IPS-20b (cell line): ENCODE measurements around the gene ARMC9.

ENCODE experiments used
- H3K27ac ChIP-seq: one replicate; pipeline ENCODE4 v1.5.1; 2013; ENCODE audit warnings: low read length
- H3K27me3 ChIP-seq: 2 replicates; pipeline ENCODE4 v1.6.1; 2013; ENCODE audit warnings: mild to moderate bottlenecking, low read length, inconsistent platforms; ENCODE audit not compliant: insufficient read depth
- H3K36me3 ChIP-seq: 2 replicates; pipeline ENCODE4 v1.6.1; 2013; ENCODE audit warnings: low read depth, mild to moderate bottlenecking, inconsistent platforms, low read length, moderate library complexity; ENCODE audit not compliant: insufficient read depth
- H3K4me1 ChIP-seq: 2 replicates; pipeline ENCODE4 v1.6.1; 2013; ENCODE audit warnings: mild to moderate bottlenecking, control low read depth, inconsistent platforms, low read length, moderate library complexity; ENCODE audit not compliant: insufficient read depth
- H3K4me3 ChIP-seq: 2 replicates; pipeline ENCODE4 v1.5.1; 2013; ENCODE audit warnings: mild to moderate bottlenecking, low read length, inconsistent platforms
- H3K9ac ChIP-seq: 2 replicates; pipeline ENCODE4 v1.6.1; 2013; ENCODE audit warnings: low read depth, mild to moderate bottlenecking, inconsistent platforms, low read length, moderate library complexity
- H3K9me3 ChIP-seq: 2 replicates; pipeline ENCODE4 v1.6.1; 2013; ENCODE audit warnings: mild to moderate bottlenecking, low read depth, low read length, inconsistent platforms; ENCODE audit not compliant: insufficient read depth

ARMC9 gene

GRCh38 chr2:231312066-231312465, 113.6 kb downstream of the ARMC9 start:
- no peaks in the 10 kb centered on the region for H3K4me1 ChIP-seq
- H3K4me3 ChIP-seq: no peak overlapping the region
- no peaks in the 10 kb centered on the region for H3K27me3 ChIP-seq
- no peak overlapping the region for H3K27ac ChIP-seq
- no peaks in the 10 kb centered on the region for H3K9me3 ChIP-seq
- no peaks in the 10 kb centered on the region for H3K36me3 ChIP-seq
- H3K9ac ChIP-seq: no peak overlapping the region

- Histone ChIP-seq H3K9ac (no peak overlapping the region), H3K9me3 (no peaks in the 10 kb centered on the region), H3K27me3 (no peaks in the 10 kb centered on the region), H3K27ac (no peak overlapping the region), H3K4me1 (no peaks in the 10 kb centered on the region), H3K36me3 (no peaks in the 10 kb centered on the region), H3K4me3 (no peak overlapping the region)
Observed at GRCh38 chr2:231315896-231316295, 117.5 kb downstream of the ARMC9 start.

- Histone ChIP-seq H3K27ac (no peak overlapping the region), H3K4me1 (no peaks in the 10 kb centered on the region), H3K9me3 (no peaks in the 10 kb centered on the region), H3K4me3 (no peak overlapping the region), H3K36me3 (no peaks in the 10 kb centered on the region), H3K9ac (no peak overlapping the region), H3K27me3 (no peaks in the 10 kb centered on the region)
Observed at GRCh38 chr2:231317579-231317978, 119.1 kb downstream of the ARMC9 start.

GRCh38 chr2:231318436-231318835, 120.0 kb downstream of the ARMC9 start:
- Histone ChIP-seq H3K4me1 (no peaks in the 10 kb centered on the region; the same call in 1 of the 2 replicates), H3K9ac (no peak overlapping the region), H3K27me3 (no peaks in the 10 kb centered on the region), H3K9me3 (no peaks in the 10 kb centered on the region), H3K36me3 (no peaks in the 10 kb centered on the region), H3K4me3 (no peak overlapping the region), H3K27ac (no peak overlapping the region)

- H3K4me1 ChIP-seq: no peaks in the 10 kb centered on the region; the same call in 1 of the 2 replicates
- H3K36me3 ChIP-seq: no peaks in the 10 kb centered on the region
- H3K4me3 ChIP-seq: no peak overlapping the region
- H3K9ac ChIP-seq: no peak overlapping the region
- no peaks in the 10 kb centered on the region for H3K9me3 ChIP-seq
- H3K27ac ChIP-seq: no peak overlapping the region
- H3K27me3 ChIP-seq: no peaks in the 10 kb centered on the region
Observed at GRCh38 chr2:231318954-231319353, 120.5 kb downstream of the ARMC9 start.

GRCh38 chr2:231319867-231320266, 121.4 kb downstream of the ARMC9 start:
- Histone ChIP-seq H3K4me3 (no peak overlapping the region), H3K4me1 (no peaks in the 10 kb centered on the region; the same call in 1 of the 2 replicates), H3K9me3 (no peaks in the 10 kb centered on the region), H3K27me3 (no peaks in the 10 kb centered on the region), H3K9ac (no peak overlapping the region), H3K27ac (no peak overlapping the region), H3K36me3 (no peaks in the 10 kb centered on the region)

- H3K36me3 ChIP-seq: no peaks in the 10 kb centered on the region
- H3K27ac ChIP-seq: no peak overlapping the region
- H3K9me3 ChIP-seq: no peaks in the 10 kb centered on the region
- no peaks in the 10 kb centered on the region; the same call in 1 of the 2 replicates for H3K4me1 ChIP-seq
- no peak overlapping the region for H3K4me3 ChIP-seq
- H3K9ac ChIP-seq: no peak overlapping the region
- no peaks in the 10 kb centered on the region for H3K27me3 ChIP-seq
Observed at GRCh38 chr2:231321021-231321420, 122.6 kb downstream of the ARMC9 start.

GRCh38 chr2:231321556-231322334, 123.3 kb downstream of the ARMC9 start:
- Histone ChIP-seq H3K27ac (no peak overlapping the region), H3K4me3 (no peak overlapping the region), H3K9me3 (no peaks in the 10 kb centered on the region), H3K36me3 (no peaks in the 10 kb centered on the region), H3K4me1 (no peaks in the 10 kb centered on the region; the same call in 1 of the 2 replicates), H3K9ac (no peak overlapping the region), H3K27me3 (no peaks in the 10 kb centered on the region)

GRCh38 chr2:231323316-231323715, 124.9 kb downstream of the ARMC9 start:
- H3K36me3 ChIP-seq: no peaks in the 10 kb centered on the region
- no peak overlapping the region for H3K4me3 ChIP-seq
- no peaks in the 10 kb centered on the region; the same call in 1 of the 2 replicates for H3K4me1 ChIP-seq
- H3K9ac ChIP-seq: no peak overlapping the region
- H3K27ac ChIP-seq: no peak overlapping the region
- H3K27me3 ChIP-seq: no peaks in the 10 kb centered on the region
- no peaks in the 10 kb centered on the region for H3K9me3 ChIP-seq

GRCh38 chr2:231325826-231326225, 127.4 kb downstream of the ARMC9 start:
- Histone ChIP-seq H3K9ac (no peak overlapping the region), H3K36me3 (no peaks in the 10 kb centered on the region), H3K4me1 (no peaks in the 10 kb centered on the region; the same call in 1 of the 2 replicates), H3K27ac (no peak overlapping the region), H3K9me3 (no peaks in the 10 kb centered on the region), H3K27me3 (no peaks in the 10 kb centered on the region), H3K4me3 (no peak overlapping the region)

GRCh38 chr2:231326404-231326803, 128.0 kb downstream of the ARMC9 start:
- Histone ChIP-seq H3K4me1 (no peaks in the 10 kb centered on the region; the same call in 1 of the 2 replicates), H3K4me3 (no peak overlapping the region), H3K36me3 (no peaks in the 10 kb centered on the region), H3K9ac (no peak overlapping the region), H3K27me3 (no peaks in the 10 kb centered on the region), H3K9me3 (no peaks in the 10 kb centered on the region), H3K27ac (no peak overlapping the region)

- Histone ChIP-seq H3K9ac (no peak overlapping the region), H3K4me1 (no peaks in the 10 kb centered on the region), H3K4me3 (no peak overlapping the region), H3K9me3 (no peaks in the 10 kb centered on the region), H3K27ac (no peak overlapping the region), H3K27me3 (no peaks in the 10 kb centered on the region), H3K36me3 (peaks cover 13% of the 10 kb centered on the region)
Observed at GRCh38 chr2:231330311-231330710, 131.9 kb downstream of the ARMC9 start.
